NCI-H2196 (cell line): Measurements from ENCODE around the gene HSPB8.

ENCODE experiments used
- DNase-seq: peaks from one replicate; lab custom pipeline; 2025; ENCODE audit not compliant: unreplicated experiment; lab: John Stamatoyannopoulos, UW

The HSPB8 gene

GRCh38 chr12:119169150-119169549, 9.6 kb upstream of the HSPB8 start:
- no peak for DNase-seq

GRCh38 chr12:119171291-119171690, 7.4 kb upstream of the HSPB8 start:
- DNase-seq = no peak

GRCh38 chr12:119171691-119172425, 6.9 kb upstream of the HSPB8 start:
- DNase-seq = no peak

- no peak for DNase-seq
These were observed 3.6 kb upstream of the HSPB8 start for GRCh38 chr12:119175081-119175480.

DNA sequence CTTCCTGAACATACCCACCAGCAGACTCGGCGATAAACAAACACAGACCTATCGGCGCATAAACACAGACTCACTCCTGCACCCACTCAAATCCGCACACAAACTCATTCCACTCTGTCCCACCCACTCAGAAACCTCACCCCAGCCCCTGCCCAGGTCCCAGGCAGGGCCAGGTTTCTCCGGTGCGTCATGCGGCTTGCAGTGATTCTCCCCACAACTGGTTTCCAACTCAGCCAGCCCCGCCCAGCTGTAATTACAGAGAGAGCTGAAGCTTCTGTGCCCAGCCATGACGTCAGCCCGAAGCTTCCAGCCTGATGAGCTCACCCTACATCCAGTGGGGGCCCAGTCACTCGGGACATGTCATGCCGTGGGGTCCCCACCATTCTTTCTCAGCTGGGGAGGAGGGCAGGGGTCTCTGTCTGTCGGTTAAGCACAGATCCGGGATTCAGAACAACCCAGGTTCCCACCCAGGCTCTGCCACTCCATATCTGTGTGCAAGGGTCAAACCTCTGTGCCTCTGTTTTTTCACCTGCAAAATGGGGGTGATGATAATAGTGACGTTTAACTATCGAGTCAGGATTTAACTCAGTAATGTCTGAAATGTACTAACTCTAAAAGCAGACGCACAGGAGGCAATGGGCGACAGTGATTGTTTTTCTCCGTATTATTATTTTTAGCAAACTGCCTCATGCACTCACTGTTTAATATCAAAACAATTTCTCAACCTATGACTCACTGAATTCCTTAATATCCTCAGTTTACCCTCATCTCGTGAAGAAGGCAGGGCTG, 2.3 kb upstream of the HSPB8 start:
- DNase-seq = peak; percentile 45

GRCh38 chr12:119177056-119177325, 1.7 kb upstream of the HSPB8 start:
- no peak for DNase-seq

- no peak for DNase-seq
These were observed 879 bp upstream of the HSPB8 start for GRCh38 chr12:119177724-119178380.

GRCh38 chr12:119179335-119180021, 747 bp downstream of the HSPB8 start:
- no peak for DNase-seq

DNA sequence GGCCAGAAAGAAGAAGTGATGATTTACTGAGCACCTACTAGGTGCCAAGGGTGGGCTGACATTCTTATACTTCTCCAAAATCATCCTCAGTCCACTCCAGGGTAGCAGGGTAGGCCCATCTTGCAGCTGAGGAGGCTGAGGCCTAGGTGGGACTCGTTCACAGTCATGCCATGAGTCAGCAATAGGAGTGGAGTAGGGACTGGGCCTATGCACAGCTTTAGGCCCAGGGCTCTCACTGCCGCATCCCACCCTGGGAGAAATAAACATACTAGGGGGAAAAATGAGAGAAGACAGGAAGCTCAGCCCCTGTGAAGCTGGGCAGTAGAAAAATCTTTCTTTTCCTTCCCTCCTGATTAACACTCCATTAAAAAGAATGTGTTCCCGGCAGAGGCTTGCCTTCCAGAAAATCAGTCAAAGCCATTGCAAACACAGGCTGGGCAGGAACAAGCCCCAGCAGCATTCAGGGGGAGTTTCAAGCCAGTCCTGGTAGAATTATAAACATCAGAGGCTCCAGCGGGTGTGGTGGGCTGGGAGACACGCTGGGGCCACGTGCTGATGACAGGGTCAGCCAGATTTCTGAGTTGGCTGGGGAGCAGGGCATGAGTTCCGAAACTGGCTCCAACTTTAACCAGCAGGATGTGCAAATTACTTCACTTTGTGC, 1.8 kb downstream of the HSPB8 start:
- no peak for DNase-seq

- no peak for DNase-seq
These were observed 2.5 kb downstream of the HSPB8 start for GRCh38 chr12:119181202-119181601.

DNA sequence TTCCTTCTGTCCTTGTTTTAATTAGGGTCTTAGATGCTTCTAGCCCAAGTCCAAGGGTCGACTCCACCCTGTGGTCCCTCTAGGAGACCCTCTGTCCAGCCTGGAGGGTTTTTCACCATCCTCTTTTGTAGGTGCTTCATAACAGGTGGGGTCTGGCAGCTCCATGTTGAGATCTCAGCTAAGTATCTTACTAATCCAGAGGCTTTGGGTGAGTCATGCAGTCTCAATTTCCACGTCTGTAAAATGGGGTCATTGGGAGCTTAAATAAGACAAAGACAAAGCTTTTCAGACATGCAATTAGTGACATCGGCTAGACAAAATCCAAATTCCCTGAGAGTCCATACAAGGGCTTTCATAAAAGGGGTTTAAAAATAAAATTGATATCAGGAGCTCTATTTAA, 3.2 kb downstream of the HSPB8 start:
- no peak for DNase-seq

DNA sequence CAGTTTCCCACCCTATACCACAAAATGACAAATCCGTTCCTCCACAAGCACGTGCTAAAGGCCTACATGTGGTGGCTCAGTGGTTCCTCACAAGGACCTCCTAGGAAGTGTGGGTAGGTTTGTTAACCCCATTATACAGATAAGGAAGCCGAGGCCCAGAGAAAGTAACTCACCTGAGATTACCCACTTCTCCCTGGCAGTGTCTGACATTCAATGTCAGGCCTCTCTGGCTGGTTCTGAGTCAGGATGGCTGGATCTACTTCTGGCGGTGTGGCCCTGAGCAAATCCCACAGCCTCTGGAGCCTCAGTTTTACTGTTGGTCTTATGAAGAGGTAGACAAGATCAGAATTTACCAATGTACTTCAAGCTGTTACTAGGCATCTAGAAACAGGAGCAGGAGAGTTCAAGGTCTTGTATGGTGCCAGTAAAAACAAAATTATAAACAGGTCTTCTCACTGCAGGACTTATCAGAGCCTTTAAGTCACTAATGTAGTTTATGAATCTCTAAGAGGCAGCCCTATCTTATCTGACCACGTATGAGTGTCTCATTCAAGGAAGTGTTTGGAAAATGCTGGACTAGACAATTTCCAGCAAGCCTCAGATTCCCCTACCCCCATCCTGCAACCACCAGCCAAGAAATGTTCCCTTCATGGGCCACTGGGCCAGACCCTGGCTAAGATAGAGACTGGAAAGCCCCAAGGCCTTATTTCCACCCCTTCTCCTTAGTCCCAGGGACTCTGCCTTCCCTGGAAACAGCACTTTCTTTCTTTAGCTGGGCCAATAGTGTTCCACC, 4.2 kb downstream of the HSPB8 start:
- no peak for DNase-seq

- no peak for DNase-seq
These were observed 5.4 kb downstream of the HSPB8 start for GRCh38 chr12:119183942-119184695.

- DNase-seq = no peak
These were observed 16.5 kb downstream of the HSPB8 start for GRCh38 chr12:119195256-119195655.

GRCh38 chr12:119198440-119198839, 19.7 kb downstream of the HSPB8 start:
- DNase-seq = no peak

DNA sequence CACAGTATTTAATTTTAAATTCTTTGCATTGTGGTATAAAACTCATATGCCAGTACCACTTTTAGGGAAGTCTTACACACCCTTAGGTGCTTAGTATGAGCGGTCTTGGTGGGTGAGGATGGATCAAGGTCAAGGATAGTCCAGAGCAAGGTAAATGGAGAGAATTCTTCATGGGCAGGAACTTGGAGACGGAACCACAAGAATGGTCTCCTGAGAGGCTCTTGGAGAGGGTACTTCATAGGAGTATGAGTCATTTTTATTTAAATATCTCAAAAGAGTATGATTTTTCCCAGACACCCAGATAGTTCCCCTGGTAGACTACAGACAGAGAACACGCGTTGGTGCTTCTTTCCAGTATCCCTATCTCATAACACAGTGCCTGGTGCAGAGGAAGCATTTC, 21.9 kb downstream of the HSPB8 start:
- no peak for DNase-seq

DNA sequence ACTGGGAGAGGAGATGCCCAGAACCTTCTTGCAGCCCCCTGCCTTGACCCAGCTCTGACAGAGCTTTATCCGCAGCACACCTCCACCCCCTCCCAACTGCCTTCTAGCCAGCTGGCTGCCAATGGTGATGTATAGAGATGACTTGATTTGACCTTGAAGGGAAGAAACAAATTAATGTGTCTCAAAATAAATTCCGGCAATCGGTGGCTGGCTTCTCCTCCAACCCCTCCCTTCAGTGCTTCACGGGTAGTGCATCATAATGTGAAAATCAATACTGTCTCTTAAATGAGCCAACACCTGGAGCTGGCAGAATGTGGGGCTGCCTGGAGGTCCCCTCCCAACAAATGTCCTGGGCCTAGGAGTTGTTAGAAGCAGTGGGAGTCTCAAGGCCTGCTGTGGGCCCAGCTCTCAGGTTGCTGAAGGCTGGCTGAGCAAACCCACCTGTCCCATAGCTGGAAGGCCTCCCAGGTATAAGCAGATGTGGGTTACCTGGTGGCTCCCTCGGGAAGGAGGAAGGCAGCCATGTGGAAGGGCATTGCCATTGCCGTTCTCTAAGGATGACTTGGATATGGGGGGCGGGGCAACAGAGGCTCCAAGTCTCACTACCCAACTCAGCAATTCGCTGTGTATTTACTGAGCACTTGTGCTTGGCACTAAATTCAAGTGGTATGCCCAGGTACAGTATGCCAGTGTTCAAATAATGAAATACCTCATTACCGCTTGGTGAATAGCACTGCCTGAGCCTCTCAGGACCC, 23.2 kb downstream of the HSPB8 start:
- peak; percentile 33 for DNase-seq

DNA sequence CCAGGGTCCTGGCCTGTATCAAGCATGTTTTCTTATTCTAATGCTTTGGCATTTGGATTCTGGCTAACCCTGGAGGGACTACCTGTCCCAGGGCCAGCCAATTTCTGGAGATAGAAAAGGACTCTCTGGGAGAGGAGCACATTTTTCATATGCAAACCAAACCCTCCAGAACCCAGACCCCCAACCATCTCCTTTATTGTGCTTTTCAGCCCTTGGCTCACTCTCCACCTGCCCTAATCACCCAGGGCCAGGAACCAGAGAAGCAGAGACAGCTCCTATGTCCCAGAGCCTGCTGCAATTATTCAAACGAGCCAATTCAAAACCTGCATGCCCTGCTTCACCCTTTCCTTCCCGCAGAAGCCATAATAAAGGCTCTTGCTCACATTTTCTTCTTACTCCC, 23.8 kb downstream of the HSPB8 start:
- no peak for DNase-seq

- no peak for DNase-seq
These were observed 25.4 kb downstream of the HSPB8 start for GRCh38 chr12:119204131-119204530.
